Activated naive CD4-positive, alpha-beta T cell treated with anti-CD3 and anti-CD28 coated beads, Interleukin-2, amount 50 U/mL, for 24 hours (primary cell): Measurements from ENCODE around the gene FRMD8.
A peak's percentile ranks its signal among the peaks of the same experiment; 100 is the strongest.

Experiments used
- H3K27ac Mint-ChIP-seq: one replicate; pipeline ENCODE4 v1.8.0; 2021; ENCODE audit warnings: mild to moderate bottlenecking, mixed read lengths
- H3K27me3 Mint-ChIP-seq: one replicate; pipeline ENCODE4 v1.8.0; 2021; ENCODE audit warnings: mixed read lengths
- H3K36me3 Mint-ChIP-seq: one replicate; pipeline ENCODE4 v1.8.0; 2021; ENCODE audit warnings: mixed read lengths
- H3K4me1 Mint-ChIP-seq: one replicate; pipeline ENCODE4 v1.8.0; 2021; ENCODE audit warnings: mixed read lengths
- H3K4me3 Mint-ChIP-seq: one replicate; pipeline ENCODE4 v1.8.0; 2021; ENCODE audit warnings: mild to moderate bottlenecking, mixed read lengths
- H3K9me3 Mint-ChIP-seq: one replicate; pipeline ENCODE4 v1.8.0; 2021; ENCODE audit warnings: mixed read lengths

The FRMD8 gene

GRCh38 chr11:65382033-65382803, 4.2 kb upstream of the FRMD8 start, which contains the start of gene SLC25A45:
Gene SLC25A45, minus strand, starts transcription at chr11:65382646. Its CDS starts 695 bp downstream, at chr11:65381951.
- no peaks in the 10 kb centered on the region for H3K27me3 Mint-ChIP-seq
- H3K36me3 Mint-ChIP-seq, result no peaks in the 10 kb centered on the region
- H3K27ac Mint-ChIP-seq, result peak within 1 kb of the TSS; percentile 98
- H3K4me3 Mint-ChIP-seq, result peak within 1 kb of the TSS; percentile 94
- H3K9me3 Mint-ChIP-seq, result no peaks in the 10 kb centered on the region
- peaks cover 50% of the 10 kb centered on the region for H3K4me1 Mint-ChIP-seq

- Mint-ChIP-seq H3K4me3 (peak overlapping the region; percentile 94), H3K4me1 (peaks cover 55% of the 10 kb centered on the region), H3K27me3 (no peaks in the 10 kb centered on the region), H3K9me3 (no peaks in the 10 kb centered on the region), H3K36me3 (no peaks in the 10 kb centered on the region), H3K27ac (peak overlapping the region; percentile 98)
Measured at GRCh38 chr11:65382804-65383368, 3.6 kb upstream of the FRMD8 start.

GRCh38 chr11:65383778-65384177, 2.7 kb upstream of the FRMD8 start:
- Mint-ChIP-seq H3K27ac (peak overlapping the region; percentile 99), H3K4me3 (peak overlapping the region; percentile 94), H3K27me3 (no peaks in the 10 kb centered on the region), H3K9me3 (no peaks in the 10 kb centered on the region), H3K4me1 (peaks cover 64% of the 10 kb centered on the region), H3K36me3 (no peaks in the 10 kb centered on the region)

GRCh38 chr11:65384301-65384889, 2.0 kb upstream of the FRMD8 start:
- peaks cover 70% of the 10 kb centered on the region for H3K4me1 Mint-ChIP-seq
- H3K4me3 Mint-ChIP-seq, result peak overlapping the region; percentile 94
- no peaks in the 10 kb centered on the region for H3K9me3 Mint-ChIP-seq
- no peaks in the 10 kb centered on the region for H3K27me3 Mint-ChIP-seq
- H3K36me3 Mint-ChIP-seq, result peaks cover 2% of the 10 kb centered on the region
- peak overlapping the region; percentile 99 for H3K27ac Mint-ChIP-seq

GRCh38 chr11:65388731-65389130, 2.3 kb downstream of the FRMD8 start:
- peak overlapping the region; percentile 96 for H3K4me3 Mint-ChIP-seq
- peaks cover 2% of the 10 kb centered on the region for H3K36me3 Mint-ChIP-seq
- H3K27ac Mint-ChIP-seq, result peak overlapping the region; percentile 92
- peaks cover 56% of the 10 kb centered on the region for H3K4me1 Mint-ChIP-seq
- no peaks in the 10 kb centered on the region for H3K27me3 Mint-ChIP-seq
- no peaks in the 10 kb centered on the region for H3K9me3 Mint-ChIP-seq

GRCh38 chr11:65389294-65389980, 3.0 kb downstream of the FRMD8 start:
- H3K4me3 Mint-ChIP-seq, result peak overlapping the region; percentile 96
- peaks cover 49% of the 10 kb centered on the region for H3K4me1 Mint-ChIP-seq
- H3K9me3 Mint-ChIP-seq, result no peaks in the 10 kb centered on the region
- H3K36me3 Mint-ChIP-seq, result peaks cover 2% of the 10 kb centered on the region
- H3K27me3 Mint-ChIP-seq, result no peaks in the 10 kb centered on the region
- H3K27ac Mint-ChIP-seq, result no peak overlapping the region

GRCh38 chr11:65390099-65390941, 3.9 kb downstream of the FRMD8 start:
- Mint-ChIP-seq H3K27ac (peak overlapping the region; percentile 41), H3K36me3 (peaks cover 2% of the 10 kb centered on the region), H3K27me3 (no peaks in the 10 kb centered on the region), H3K4me3 (peak overlapping the region; percentile 30), H3K9me3 (no peaks in the 10 kb centered on the region), H3K4me1 (peaks cover 40% of the 10 kb centered on the region)

GRCh38 chr11:65390996-65391395, 4.6 kb downstream of the FRMD8 start:
- H3K27ac Mint-ChIP-seq, result no peak overlapping the region
- H3K4me3 Mint-ChIP-seq, result peak overlapping the region; percentile 15
- peaks cover 37% of the 10 kb centered on the region for H3K4me1 Mint-ChIP-seq
- H3K36me3 Mint-ChIP-seq, result peaks cover 2% of the 10 kb centered on the region
- H3K27me3 Mint-ChIP-seq, result no peaks in the 10 kb centered on the region
- no peaks in the 10 kb centered on the region for H3K9me3 Mint-ChIP-seq

GRCh38 chr11:65392186-65392829, 5.9 kb downstream of the FRMD8 start:
- Mint-ChIP-seq H3K27me3 (no peaks in the 10 kb centered on the region), H3K4me3 (no peak overlapping the region), H3K4me1 (peaks cover 33% of the 10 kb centered on the region), H3K27ac (peak overlapping the region; percentile 41), H3K36me3 (peaks cover 5% of the 10 kb centered on the region), H3K9me3 (no peaks in the 10 kb centered on the region)

- Mint-ChIP-seq H3K4me3 (no peak overlapping the region), H3K36me3 (peaks cover 7% of the 10 kb centered on the region), H3K9me3 (no peaks in the 10 kb centered on the region), H3K27ac (no peak overlapping the region), H3K27me3 (no peaks in the 10 kb centered on the region), H3K4me1 (peaks cover 29% of the 10 kb centered on the region)
Measured at GRCh38 chr11:65392899-65393298, 6.5 kb downstream of the FRMD8 start.

- Mint-ChIP-seq H3K36me3 (peaks cover 8% of the 10 kb centered on the region), H3K4me3 (no peak overlapping the region), H3K27ac (no peak overlapping the region), H3K4me1 (peaks cover 22% of the 10 kb centered on the region), H3K9me3 (no peaks in the 10 kb centered on the region), H3K27me3 (no peaks in the 10 kb centered on the region)
Measured at GRCh38 chr11:65393513-65394079, 7.2 kb downstream of the FRMD8 start.

- Mint-ChIP-seq H3K36me3 (peaks cover 6% of the 10 kb centered on the region), H3K4me1 (peaks cover 16% of the 10 kb centered on the region), H3K27ac (no peak overlapping the region), H3K27me3 (no peaks in the 10 kb centered on the region), H3K9me3 (no peaks in the 10 kb centered on the region), H3K4me3 (no peak overlapping the region)
Measured at GRCh38 chr11:65394125-65394536, 7.7 kb downstream of the FRMD8 start.

GRCh38 chr11:65395961-65396530, 9.6 kb downstream of the FRMD8 start:
- H3K27me3 Mint-ChIP-seq, result no peaks in the 10 kb centered on the region
- H3K4me1 Mint-ChIP-seq, result peaks cover 2% of the 10 kb centered on the region
- H3K27ac Mint-ChIP-seq, result no peak overlapping the region
- no peaks in the 10 kb centered on the region for H3K9me3 Mint-ChIP-seq
- no peak overlapping the region for H3K4me3 Mint-ChIP-seq
- peaks cover 6% of the 10 kb centered on the region for H3K36me3 Mint-ChIP-seq
